Fibroblast of mammary gland (primary cell): ENCODE data around the gene LRP5.

Experiments used
- DNase-seq: peaks from one replicate; pipeline ENCODE4 v3.0.0-alpha.2; 2010; ENCODE audit warnings: low read depth
- H3K4me3 ChIP-seq: 2 replicates; pipeline ENCODE4 v1.5.1; 2011; ENCODE audit warnings: low read depth, mild to moderate bottlenecking, low read length, moderate library complexity; ENCODE audit not compliant: control insufficient read depth
- TF ChIP-seq, protein P1 (sequence below): conservative IDR thresholded peaks from 2 replicates; pipeline ENCODE4 v1.5.1; 2011; ENCODE audit warnings: low read depth, low read length, inconsistent platforms; ENCODE audit not compliant: control insufficient read depth, insufficient read depth

LRP5 gene

DNA sequence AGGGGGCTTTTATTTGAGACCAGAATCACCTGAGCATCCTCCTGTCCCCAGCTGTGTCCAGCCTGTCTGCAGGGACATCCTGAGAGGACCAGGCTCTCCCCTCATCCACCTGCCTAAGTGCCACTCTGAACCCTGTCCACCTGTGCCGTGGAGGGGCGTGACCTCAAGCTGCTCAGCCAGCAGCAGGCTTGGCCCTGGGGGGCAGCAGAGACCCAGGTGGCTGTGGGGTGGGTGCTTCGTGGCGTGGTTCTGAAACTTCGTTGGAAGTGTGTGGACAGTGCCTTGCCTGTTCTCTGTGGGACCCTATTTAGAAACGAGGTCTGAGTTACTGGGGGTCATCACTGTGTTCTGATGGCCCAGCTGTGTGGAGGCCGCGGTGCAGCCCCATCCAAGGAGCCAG, 72.7 kb downstream of the LRP5 start:
- H3K4me3 ChIP-seq = no peak overlapping the region
- TF ChIP-seq, protein P1, sequence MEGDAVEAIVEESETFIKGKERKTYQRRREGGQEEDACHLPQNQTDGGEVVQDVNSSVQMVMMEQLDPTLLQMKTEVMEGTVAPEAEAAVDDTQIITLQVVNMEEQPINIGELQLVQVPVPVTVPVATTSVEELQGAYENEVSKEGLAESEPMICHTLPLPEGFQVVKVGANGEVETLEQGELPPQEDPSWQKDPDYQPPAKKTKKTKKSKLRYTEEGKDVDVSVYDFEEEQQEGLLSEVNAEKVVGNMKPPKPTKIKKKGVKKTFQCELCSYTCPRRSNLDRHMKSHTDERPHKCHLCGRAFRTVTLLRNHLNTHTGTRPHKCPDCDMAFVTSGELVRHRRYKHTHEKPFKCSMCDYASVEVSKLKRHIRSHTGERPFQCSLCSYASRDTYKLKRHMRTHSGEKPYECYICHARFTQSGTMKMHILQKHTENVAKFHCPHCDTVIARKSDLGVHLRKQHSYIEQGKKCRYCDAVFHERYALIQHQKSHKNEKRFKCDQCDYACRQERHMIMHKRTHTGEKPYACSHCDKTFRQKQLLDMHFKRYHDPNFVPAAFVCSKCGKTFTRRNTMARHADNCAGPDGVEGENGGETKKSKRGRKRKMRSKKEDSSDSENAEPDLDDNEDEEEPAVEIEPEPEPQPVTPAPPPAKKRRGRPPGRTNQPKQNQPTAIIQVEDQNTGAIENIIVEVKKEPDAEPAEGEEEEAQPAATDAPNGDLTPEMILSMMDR = no peak
- no peak for DNase-seq

DNA sequence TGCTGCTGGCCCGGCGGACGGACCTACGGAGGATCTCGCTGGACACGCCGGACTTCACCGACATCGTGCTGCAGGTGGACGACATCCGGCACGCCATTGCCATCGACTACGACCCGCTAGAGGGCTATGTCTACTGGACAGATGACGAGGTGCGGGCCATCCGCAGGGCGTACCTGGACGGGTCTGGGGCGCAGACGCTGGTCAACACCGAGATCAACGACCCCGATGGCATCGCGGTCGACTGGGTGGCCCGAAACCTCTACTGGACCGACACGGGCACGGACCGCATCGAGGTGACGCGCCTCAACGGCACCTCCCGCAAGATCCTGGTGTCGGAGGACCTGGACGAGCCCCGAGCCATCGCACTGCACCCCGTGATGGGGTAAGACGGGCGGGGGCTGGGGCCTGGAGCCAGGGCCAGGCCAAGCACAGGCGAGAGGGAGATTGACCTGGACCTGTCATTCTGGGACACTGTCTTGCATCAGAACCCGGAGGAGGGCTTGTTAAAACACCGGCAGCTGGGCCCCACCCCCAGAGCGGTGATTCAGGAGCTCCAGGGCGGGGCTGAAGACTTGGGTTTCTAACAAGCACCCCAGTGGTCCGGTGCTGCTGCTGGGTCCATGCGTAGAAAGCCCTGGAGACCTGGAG, 74.1 kb downstream of the LRP5 start:
- DNase-seq = no peak
- no peak overlapping the region for H3K4me3 ChIP-seq
- TF ChIP-seq, protein P1 = no peak

DNA sequence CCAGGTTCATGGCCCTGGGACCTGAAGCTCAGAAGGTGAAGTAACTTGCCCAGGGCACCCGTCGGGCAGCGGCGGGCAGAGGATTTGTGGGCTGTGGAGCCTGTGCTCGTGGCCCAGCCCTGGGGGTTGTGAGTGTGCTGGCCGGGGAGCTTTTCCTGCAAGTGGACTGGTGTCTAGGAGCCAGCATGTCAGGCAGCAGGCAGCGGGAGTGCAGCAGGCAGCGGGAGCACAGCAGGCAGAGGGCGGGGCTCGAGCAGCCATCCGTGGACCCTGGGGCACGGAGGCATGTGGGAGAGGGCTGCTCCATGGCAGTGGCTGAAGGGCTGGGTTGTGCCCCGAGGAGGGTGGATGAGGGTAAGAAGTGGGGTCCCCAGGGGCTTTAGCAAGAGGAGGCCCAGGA, 75.4 kb downstream of the LRP5 start:
- no peak overlapping the region for H3K4me3 ChIP-seq
- TF ChIP-seq, protein P1 = no peak
- DNase-seq = no peak

DNA sequence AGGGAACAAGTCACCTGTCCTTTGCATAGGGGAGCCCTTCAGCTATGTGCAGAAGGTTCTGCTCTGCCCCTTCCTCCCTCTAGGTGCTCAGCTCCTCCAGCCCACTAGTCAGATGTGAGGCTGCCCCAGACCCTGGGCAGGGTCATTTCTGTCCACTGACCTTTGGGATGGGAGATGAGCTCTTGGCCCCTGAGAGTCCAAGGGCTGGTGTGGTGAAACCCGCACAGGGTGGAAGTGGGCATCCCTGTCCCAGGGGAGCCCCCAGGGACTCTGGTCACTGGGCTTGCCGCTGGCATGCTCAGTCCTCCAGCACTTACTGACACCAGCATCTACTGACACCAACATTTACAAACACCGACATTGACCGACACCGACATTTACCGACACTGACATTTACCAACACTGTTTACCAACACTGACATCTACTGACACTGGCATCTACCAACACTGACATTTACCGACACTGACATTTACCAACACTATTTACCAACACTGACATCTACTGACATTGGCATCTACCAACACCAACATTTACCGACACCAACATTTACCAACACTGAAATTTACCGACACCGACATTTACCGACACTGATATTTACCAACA, 76.3 kb downstream of the LRP5 start:
- H3K4me3 ChIP-seq = no peak overlapping the region
- DNase-seq = no peak
- TF ChIP-seq, protein P1 = no peak

DNA sequence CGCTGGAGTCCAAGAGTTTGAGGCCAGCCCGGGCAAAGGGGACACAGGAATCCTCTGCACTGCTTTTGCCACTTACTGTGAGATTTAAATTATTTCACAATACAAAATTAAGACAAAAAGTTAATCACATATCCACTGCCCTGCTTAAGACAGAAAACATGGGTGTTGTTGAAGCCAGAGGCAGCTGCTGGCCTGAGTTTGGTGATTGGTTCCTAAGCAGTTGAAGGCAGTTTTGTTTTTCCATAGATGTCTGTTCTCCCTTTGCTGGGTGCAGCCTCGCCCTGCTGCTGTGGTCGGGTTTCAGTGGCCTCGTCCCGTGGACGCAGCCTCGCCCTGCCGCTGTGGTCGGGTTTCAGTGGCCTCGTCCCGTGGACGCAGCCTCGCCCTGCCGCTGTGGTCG, 77.9 kb downstream of the LRP5 start:
- DNase-seq = no peak
- H3K4me3 ChIP-seq = no peak overlapping the region
- TF ChIP-seq, protein P1 = no peak

DNA sequence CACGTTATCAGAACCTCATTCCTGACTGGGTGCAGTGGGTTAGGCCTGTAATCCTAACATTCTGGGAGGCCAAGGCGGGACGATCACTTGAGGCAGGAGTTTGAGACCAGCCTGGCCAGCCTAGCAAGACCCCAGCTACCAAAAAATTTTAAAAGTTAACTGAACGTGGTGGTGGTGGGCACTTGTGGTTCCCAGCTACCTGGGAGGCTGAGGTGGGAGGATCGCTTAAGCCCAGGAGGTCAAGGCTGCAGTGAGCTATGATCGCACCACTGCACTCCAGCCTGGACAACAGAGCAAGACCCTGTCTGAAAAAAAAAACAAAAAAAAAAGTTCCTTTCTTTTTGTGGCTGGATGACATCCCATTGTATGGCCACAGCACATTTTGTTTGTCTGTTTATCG, 80.4 kb downstream of the LRP5 start:
- TF ChIP-seq, protein P1 = no peak

More for the DNA sequence above, 80.4 kb downstream of the LRP5 start:
- no peak for DNase-seq
- no peak overlapping the region for H3K4me3 ChIP-seq
